ENCODE measurements around the gene QKI. TPM values are rescaled to one million over a fixed set of nuclear protein-coding genes. Genes with fewer than 3 reads are reported as not detected.

QKI gene
- total and polyA plus RNA-seq, 10 of the 15 experiments (the other 5 are each of a cell fraction or from before 2014, with no cell fraction given), result 4.7 to 72.5 (median 38.9) TPM

GRCh38 chr6:163525926-163526325, 111.4 kb downstream of the QKI start (continued):
- TF ChIP-seq HDAC2 (IDR thresholded peaks at IDR 0.05), result no peak

DNA sequence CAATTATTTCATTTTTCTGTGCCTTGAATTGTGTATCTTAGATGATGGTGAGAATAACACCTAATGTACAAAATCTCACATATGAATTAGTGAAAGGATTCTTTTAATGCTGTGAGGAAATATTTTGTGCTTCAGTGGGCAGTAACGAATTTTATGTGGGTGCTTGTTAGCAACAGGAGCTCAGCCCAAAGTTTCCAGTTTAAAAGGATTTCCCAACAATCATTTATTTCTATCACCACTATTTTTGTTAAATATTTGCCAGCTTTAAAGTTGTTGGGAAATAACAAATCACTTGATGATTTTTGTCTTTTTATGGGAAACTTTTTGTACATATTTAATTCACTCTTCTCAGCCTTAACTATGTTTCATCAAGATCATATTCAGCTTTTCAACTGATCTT, 111.8 kb downstream of the QKI start:
- SMC1A ChIA-PET (ENCODE audit: uncharacterized antibody, unreplicated experiment), result interaction anchor here (1.0 kb wide), 1 partner anchor 9 kb away, joined by 4 read pairs; no protein-coding TSS in a partner anchor
- no peaks in the 10 kb centered on the region for H4K20me1 ChIP-seq (ENCODE audit: control insufficient read depth, insufficient read depth)
- no peaks in the 10 kb centered on the region; the same call in 2 of the 3 replicates for H3K9me3 ChIP-seq (replicated peaks; ENCODE audit: control insufficient read depth, insufficient read depth, low read length)
- H3K4me2 ChIP-seq (ENCODE audit: control insufficient read depth, insufficient read depth), result no peak overlapping the region
- no peak overlapping the region for H3K27ac ChIP-seq (ENCODE audit: control insufficient read depth, insufficient read depth)
- H3K27me3 ChIP-seq (replicated peaks in 1 of 2; ENCODE audit: control insufficient read depth in 2 of 2, insufficient read depth in 2 of 2, low read length in 1 of 2), result no peaks in the 10 kb centered on the region
- ATAC-seq (no peak), FAIRE-seq (no peak), DNase-seq (ENCODE audit: low read depth, low spot score) (no peak)
- no peaks in the 10 kb centered on the region for H3K36me3 ChIP-seq (ENCODE audit: control insufficient read depth in 2 of 2, insufficient read depth in 2 of 2, low read length in 1 of 2)
- no TSS peak for BruUV-seq (replicated peaks)
- CTCF ChIA-PET, result interaction anchor here (1.7 kb wide), 1 partner anchor 15 kb away, joined by 3 read pairs; no protein-coding TSS in a partner anchor
- 95% methylated on average over 1 of the region's 1 CpG for WGBS (ENCODE audit: insufficient coverage, insufficient replicate concordance, low lambda C conversion rate, missing lambda C conversion rate)
- peaks cover 31% of the 10 kb centered on the region for H3K79me2 ChIP-seq (ENCODE audit: control insufficient read depth, insufficient read depth, low read length)
- H2AFZ ChIP-seq (ENCODE audit: control insufficient read depth, low read depth, low read length), result no peak overlapping the region
- no peak overlapping the region for H3K9ac ChIP-seq (ENCODE audit: control insufficient read depth, insufficient read depth, low read length)
- no peaks in the 10 kb centered on the region for H3K4me1 ChIP-seq (ENCODE audit: control insufficient read depth, insufficient read depth, low read length)
- POLR2A ChIA-PET, result no interaction called here
- intact Hi-C loops (cut with micrococcal nuclease; ENCODE audit: unreplicated experiment) (no loop called here), in situ Hi-C loops (cut with MboI) (no loop called here)
- TF ChIP-seq ZNF274 (IDR thresholded peaks at IDR 0.05; ENCODE audit: insufficient read depth, insufficient read length), result no peak
- H3K4me3 ChIP-seq, result no peak overlapping the region
- RAD21 ChIA-PET (ENCODE audit: unreplicated experiment), result no interaction called here

DNA sequence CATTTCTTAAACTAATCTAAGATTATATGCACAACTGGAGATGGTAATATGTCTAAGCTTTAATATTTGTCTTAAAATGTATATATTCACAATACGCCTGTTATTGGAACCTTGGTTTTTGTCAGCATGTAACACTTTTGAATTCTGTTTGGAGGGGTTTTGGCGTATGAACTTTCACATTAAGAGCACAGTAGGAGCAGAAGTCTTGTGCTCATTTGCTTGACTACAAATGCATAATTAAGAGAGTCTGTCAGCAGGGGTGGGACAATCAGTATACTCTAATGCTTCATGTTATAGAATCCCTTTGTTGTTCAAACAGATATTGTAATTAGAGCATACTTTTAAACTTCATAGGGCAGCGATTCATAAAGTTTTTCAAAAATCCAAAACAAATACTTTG, 112.8 kb downstream of the QKI start:
- Histone ChIP-seq H4K20me1 (ENCODE audit: control insufficient read depth, insufficient read depth) (no peaks in the 10 kb centered on the region), H3K4me3 (no peak overlapping the region), H3K4me1 (ENCODE audit: control insufficient read depth, insufficient read depth, low read length) (no peaks in the 10 kb centered on the region), H3K9ac (ENCODE audit: control insufficient read depth, insufficient read depth, low read length) (no peak overlapping the region), H3K27me3 (replicated peaks in 1 of 2; ENCODE audit: control insufficient read depth in 2 of 2, insufficient read depth in 2 of 2, low read length in 1 of 2) (no peaks in the 10 kb centered on the region), H3K4me2 (ENCODE audit: control insufficient read depth, insufficient read depth) (no peak overlapping the region), H3K27ac (ENCODE audit: control insufficient read depth, insufficient read depth) (no peak overlapping the region), H3K36me3 (ENCODE audit: control insufficient read depth in 2 of 2, insufficient read depth in 2 of 2, low read length in 1 of 2) (no peaks in the 10 kb centered on the region), H3K9me3 (replicated peaks; ENCODE audit: control insufficient read depth, insufficient read depth, low read length) (no peaks in the 10 kb centered on the region; the same call in 2 of the 3 replicates), H3K79me2 (ENCODE audit: control insufficient read depth, insufficient read depth, low read length) (peaks cover 34% of the 10 kb centered on the region), H2AFZ (ENCODE audit: control insufficient read depth, low read depth, low read length) (no peak overlapping the region)
- no TSS peak for BruUV-seq (replicated peaks)
- RAD21 ChIA-PET (ENCODE audit: unreplicated experiment), result no interaction called here
- POLR2A ChIA-PET, result no interaction called here
- ATAC-seq, result no peak
- FAIRE-seq, result no peak
- in situ Hi-C loops (cut with MboI) (no loop called here), intact Hi-C loops (cut with micrococcal nuclease; ENCODE audit: unreplicated experiment) (no loop called here)
- SMC1A ChIA-PET (ENCODE audit: uncharacterized antibody, unreplicated experiment), result interaction anchor here (1.6 kb wide), 1 partner anchor 10 kb away, joined by 7 read pairs; no protein-coding TSS in a partner anchor
- CTCF ChIA-PET, result interaction anchor here (1.4 to 1.7 kb wide), 3 partner anchors 10 to 16 kb away, joined by 3 to 4 read pairs (median 4); no protein-coding TSS in a partner anchor
- WGBS (ENCODE audit: insufficient coverage, insufficient replicate concordance, low lambda C conversion rate, missing lambda C conversion rate), result 97% methylated on average over 3 of the region's 3 CpGs
- DNase-seq (ENCODE audit: low read depth, low spot score), result no peak
- TF ChIP-seq, protein P1, sequence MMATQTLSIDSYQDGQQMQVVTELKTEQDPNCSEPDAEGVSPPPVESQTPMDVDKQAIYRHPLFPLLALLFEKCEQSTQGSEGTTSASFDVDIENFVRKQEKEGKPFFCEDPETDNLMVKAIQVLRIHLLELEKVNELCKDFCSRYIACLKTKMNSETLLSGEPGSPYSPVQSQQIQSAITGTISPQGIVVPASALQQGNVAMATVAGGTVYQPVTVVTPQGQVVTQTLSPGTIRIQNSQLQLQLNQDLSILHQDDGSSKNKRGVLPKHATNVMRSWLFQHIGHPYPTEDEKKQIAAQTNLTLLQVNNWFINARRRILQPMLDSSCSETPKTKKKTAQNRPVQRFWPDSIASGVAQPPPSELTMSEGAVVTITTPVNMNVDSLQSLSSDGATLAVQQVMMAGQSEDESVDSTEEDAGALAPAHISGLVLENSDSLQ (IDR thresholded peaks at IDR 0.05), result no peak
- TF ChIP-seq CHD4 (IDR thresholded peaks at IDR 0.05) (no peak), JUNB (IDR thresholded peaks at IDR 0.05) (no peak), IKZF1 (conservative IDR thresholded peaks at IDR 0.05) (no peak), NR2C1 (IDR thresholded peaks at IDR 0.05) (no peak), ESRRA (IDR thresholded peaks at IDR 0.05; ENCODE audit: low read length) (no peak), STAT3 (IDR thresholded peaks at IDR 0.05; ENCODE audit: low read depth, low read length) (no peak), NFYA (IDR thresholded peaks at IDR 0.05; ENCODE audit: borderline replicate concordance, low read depth, low read length) (no peak), CREB1 (IDR thresholded peaks at IDR 0.05; ENCODE audit: low read depth) (no peak), NR2F1 (conservative IDR thresholded peaks at IDR 0.05) (no peak), IRF4 (IDR thresholded peaks at IDR 0.05; ENCODE audit: low read depth, low read length) (no peak), ETV6 (conservative IDR thresholded peaks at IDR 0.05 in 1 of 2, IDR thresholded peaks at IDR 0.05 in 1 of 2; ENCODE audit: borderline replicate concordance in 1 of 2, low read depth in 1 of 2) (no peak)
